Bronchial epithelial cell (primary cell): Measurements from ENCODE around the gene FAM227A. TPM values are rescaled to one million over a fixed set of nuclear protein-coding genes. Genes with fewer than 3 reads are reported as not detected.

Experiments
- DNase-seq: peaks from one replicate; pipeline ENCODE4 v3.0.0-alpha.2; 2010; ENCODE audit warnings: low read depth
- FAIRE-seq: peaks from 2 replicates; lab custom pipeline; 2011; peaks lifted over from hg19 to GRCh38; lab: Jason Lieb, UNC
- H3K27me3 ChIP-seq: 2 replicates; pipeline ENCODE4 v1.5.1; 2011; ENCODE audit warnings: low read length; ENCODE audit not compliant: control insufficient read depth, insufficient read depth
- H3K36me3 ChIP-seq: 2 replicates; pipeline ENCODE4 v1.5.1; 2011; ENCODE audit warnings: low read length; ENCODE audit not compliant: control insufficient read depth, insufficient read depth
- H3K4me3 ChIP-seq: 2 replicates; pipeline ENCODE4 v1.5.1; 2011; ENCODE audit warnings: mild to moderate bottlenecking, low read depth, low read length, control low read depth
- total RNA-seq: library from RNA; depleted of rRNA; stranded (reverse); fragments of >200 nt; gene quantifications from 2 replicates; pipeline ENCODE4 v1.2.1, GENCODE V29; 2014
- TF ChIP-seq, protein P1 (sequence below): IDR thresholded peaks from 2 replicates; pipeline ENCODE4 v1.5.1; 2011; ENCODE audit warnings: mild to moderate bottlenecking, moderate library complexity, low read length, control low read depth, inconsistent platforms; ENCODE audit not compliant: insufficient read depth, severe bottlenecking

The FAM227A gene
- total RNA-seq, 1 donor from 2014 or later: 0.26 TPM

DNA sequence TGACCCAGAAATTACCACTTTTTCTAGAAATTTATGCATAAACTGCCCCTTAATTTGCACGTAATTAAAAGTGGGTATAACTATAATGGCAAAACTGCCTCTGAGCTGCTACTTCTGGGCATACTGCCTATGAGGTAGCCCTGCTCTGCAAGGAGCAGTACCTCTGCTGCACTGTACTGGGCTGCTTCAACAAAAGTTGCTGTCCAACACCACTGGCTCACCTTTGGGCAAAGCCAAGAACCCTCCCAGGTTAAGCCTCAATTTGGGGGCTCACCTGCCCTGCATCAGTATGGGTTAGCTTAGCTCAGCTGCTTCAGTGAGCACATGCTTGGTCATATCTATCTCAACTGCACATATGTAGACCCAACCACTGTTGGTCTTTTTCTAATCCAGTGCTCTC lies 90.8 kb downstream of the FAM227A start:
- no peak for FAIRE-seq
- Histone ChIP-seq H3K4me3 (no peak overlapping the region), H3K36me3 (no peaks in the 10 kb centered on the region), H3K27me3 (no peaks in the 10 kb centered on the region)
- no peak for DNase-seq
- TF ChIP-seq, protein P1, sequence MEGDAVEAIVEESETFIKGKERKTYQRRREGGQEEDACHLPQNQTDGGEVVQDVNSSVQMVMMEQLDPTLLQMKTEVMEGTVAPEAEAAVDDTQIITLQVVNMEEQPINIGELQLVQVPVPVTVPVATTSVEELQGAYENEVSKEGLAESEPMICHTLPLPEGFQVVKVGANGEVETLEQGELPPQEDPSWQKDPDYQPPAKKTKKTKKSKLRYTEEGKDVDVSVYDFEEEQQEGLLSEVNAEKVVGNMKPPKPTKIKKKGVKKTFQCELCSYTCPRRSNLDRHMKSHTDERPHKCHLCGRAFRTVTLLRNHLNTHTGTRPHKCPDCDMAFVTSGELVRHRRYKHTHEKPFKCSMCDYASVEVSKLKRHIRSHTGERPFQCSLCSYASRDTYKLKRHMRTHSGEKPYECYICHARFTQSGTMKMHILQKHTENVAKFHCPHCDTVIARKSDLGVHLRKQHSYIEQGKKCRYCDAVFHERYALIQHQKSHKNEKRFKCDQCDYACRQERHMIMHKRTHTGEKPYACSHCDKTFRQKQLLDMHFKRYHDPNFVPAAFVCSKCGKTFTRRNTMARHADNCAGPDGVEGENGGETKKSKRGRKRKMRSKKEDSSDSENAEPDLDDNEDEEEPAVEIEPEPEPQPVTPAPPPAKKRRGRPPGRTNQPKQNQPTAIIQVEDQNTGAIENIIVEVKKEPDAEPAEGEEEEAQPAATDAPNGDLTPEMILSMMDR: no peak

DNA sequence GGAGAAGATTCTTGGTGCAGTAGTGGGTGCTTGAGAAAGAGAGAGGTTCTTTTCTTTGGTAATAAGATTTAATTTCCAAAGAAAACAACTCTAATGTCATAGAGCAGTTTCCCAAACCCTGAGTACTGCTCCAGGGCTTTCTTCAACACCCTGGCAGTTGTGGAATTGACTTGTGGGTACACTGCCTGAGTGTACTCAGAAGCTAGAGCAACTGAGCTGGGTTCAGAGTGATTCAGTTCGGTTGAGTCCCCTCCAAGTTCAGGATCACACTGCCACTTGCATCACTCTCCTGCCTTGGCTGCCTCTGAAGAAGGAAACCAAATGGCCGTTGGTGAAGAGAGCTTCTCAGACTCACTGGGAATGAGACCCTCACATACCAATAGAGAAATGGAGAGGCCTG lies 91.5 kb downstream of the FAM227A start:
- DNase-seq (no peak), FAIRE-seq (no peak)
- Histone ChIP-seq H3K27me3 (no peaks in the 10 kb centered on the region), H3K36me3 (no peaks in the 10 kb centered on the region), H3K4me3 (no peak overlapping the region)
- TF ChIP-seq, protein P1: no peak

GRCh38 chr22:38554281-38554680 lies 101.9 kb downstream of the FAM227A start:
- FAIRE-seq (no peak), DNase-seq (no peak)
- Histone ChIP-seq H3K4me3 (no peak overlapping the region), H3K27me3 (no peaks in the 10 kb centered on the region), H3K36me3 (no peaks in the 10 kb centered on the region)
- TF ChIP-seq, protein P1: no peak

DNA sequence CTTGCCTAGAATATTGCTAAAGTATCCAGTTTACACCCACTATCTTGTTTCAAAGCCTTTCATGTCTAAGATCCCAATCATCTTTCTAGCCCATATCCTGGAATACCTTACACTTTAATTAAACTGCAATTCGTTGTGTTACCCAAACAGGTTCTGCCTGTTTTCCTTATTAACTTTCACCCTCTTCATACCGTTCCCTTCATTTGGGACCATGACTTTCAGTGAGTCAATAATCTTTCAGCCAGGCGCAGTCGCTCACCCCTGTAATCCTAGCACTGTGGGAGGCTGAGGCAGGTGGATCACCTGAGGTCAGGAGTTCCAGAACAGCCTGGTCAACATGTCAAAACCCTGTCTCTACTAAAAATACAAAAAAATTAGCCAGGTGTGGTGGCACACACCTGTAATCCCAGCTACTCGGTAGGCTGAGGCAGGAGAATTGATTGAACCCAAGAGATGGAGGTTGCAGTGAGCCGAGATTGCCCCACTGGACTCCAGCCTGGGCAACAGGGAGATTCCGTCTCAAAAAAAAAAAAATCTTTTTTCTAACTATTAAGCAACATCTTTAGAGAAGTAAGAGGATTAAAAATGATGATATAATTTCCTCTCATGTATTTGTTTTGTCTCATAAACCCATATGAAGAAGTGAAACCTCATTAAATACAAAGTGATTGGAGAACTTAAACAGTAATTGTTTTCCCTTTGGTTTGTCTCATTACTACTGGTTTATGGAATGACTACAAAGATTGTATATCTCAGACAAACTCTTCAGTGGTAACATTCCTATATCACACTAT lies 106.9 kb downstream of the FAM227A start:
- FAIRE-seq (no peak), DNase-seq (peak; percentile 75)
- no peaks in the 10 kb centered on the region for H3K36me3 ChIP-seq
- TF ChIP-seq, protein P1: no peak
- no peaks in the 10 kb centered on the region for H3K27me3 ChIP-seq
- no peak overlapping the region for H3K4me3 ChIP-seq

DNA sequence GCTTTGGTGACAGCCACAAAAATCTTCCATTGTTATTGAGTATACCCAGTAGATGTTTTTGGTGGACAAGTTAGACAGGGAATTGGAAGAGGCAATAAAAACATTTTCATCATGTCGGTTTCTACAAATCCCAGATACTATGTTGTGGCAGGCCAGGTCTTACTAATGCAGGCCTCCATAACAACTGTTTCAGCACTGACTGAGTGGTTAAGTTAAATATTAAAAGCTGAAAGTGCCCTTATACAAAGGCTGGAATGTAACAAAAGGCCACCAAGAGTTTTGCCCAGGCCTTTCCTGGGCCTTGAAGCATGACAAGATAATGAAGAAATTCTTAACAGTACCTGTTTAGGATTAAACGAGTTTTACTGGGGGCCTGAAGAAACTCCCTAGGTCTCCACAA lies 115.5 kb downstream of the FAM227A start:
- no peak overlapping the region for H3K4me3 ChIP-seq
- TF ChIP-seq, protein P1: no peak
- no peak for DNase-seq
- H3K36me3 ChIP-seq: no peaks in the 10 kb centered on the region
- FAIRE-seq: no peak
- no peaks in the 10 kb centered on the region for H3K27me3 ChIP-seq
